GM23338 (cell line): ENCODE data around the gene CCDC149. TPM values are rescaled to one million over a fixed set of nuclear protein-coding genes. Genes with fewer than 3 reads are reported as not detected.

Experiments
- ATAC-seq: fragments of 200-7000 bp; cut with Tn5 transposase; 3 replicates; pipeline ENCODE4 v1.9.1; 2020
- DNase-seq: peaks from one replicate; pipeline ENCODE4 v3.0.0-alpha.2; 2015; ENCODE audit warnings: low spot score
- H2AFZ ChIP-seq: fragments of 200-600 bp; sonication (generic); 2 replicates; pipeline ENCODE4 v1.8.0; 2016; ENCODE audit warnings: antibody characterized with exemption, mild to moderate bottlenecking, moderate library complexity
- H3F3A ChIP-seq: fragments of 200-600 bp; sonication (generic); replicated peaks from 2 replicates; pipeline ENCODE4 v1.8.0; 2017; ENCODE audit warnings: antibody characterized with exemption, mixed run types, low read depth
- H3K27ac ChIP-seq: fragments of 200-600 bp; sonication (generic); 2 replicates; pipeline ENCODE4 v1.6.1; 2016; ENCODE audit warnings: low read depth
- H3K27me3 ChIP-seq: fragments of 200-600 bp; sonication (generic); 2 replicates; pipeline ENCODE4 v1.8.0; 2016; ENCODE audit warnings: mild to moderate bottlenecking, mixed run types, moderate library complexity; ENCODE audit not compliant: insufficient read depth
- H3K36me3 ChIP-seq: fragments of 200-600 bp; sonication (generic); 2 replicates; pipeline ENCODE4 v1.8.0; 2016; ENCODE audit warnings: mild to moderate bottlenecking; ENCODE audit not compliant: insufficient read depth
- H3K4me1 ChIP-seq: fragments of 200-600 bp; sonication (generic); 2 replicates; pipeline ENCODE4 v1.8.0; 2016; ENCODE audit warnings: mild to moderate bottlenecking, moderate library complexity; ENCODE audit not compliant: insufficient read depth
- H3K4me2 ChIP-seq: fragments of 200-600 bp; sonication (generic); 2 replicates; pipeline ENCODE4 v1.7.1; 2017; ENCODE audit warnings: mixed run types
- H3K4me3 ChIP-seq: fragments of 200-600 bp; sonication (generic); 2 replicates; pipeline ENCODE4 v1.6.1; 2016; ENCODE audit warnings: mixed run types
- H3K79me2 ChIP-seq: fragments of 200-600 bp; sonication (generic); replicated peaks from 2 replicates; pipeline ENCODE4 v1.8.0; 2017; ENCODE audit warnings: mild to moderate bottlenecking; ENCODE audit not compliant: insufficient read depth
- H3K9me2 ChIP-seq: fragments of 200-600 bp; sonication (generic); 2 replicates; pipeline ENCODE4 v1.8.0; 2017; ENCODE audit not compliant: insufficient read depth
- H4K20me1 ChIP-seq: fragments of 200-600 bp; sonication (generic); replicated peaks from 2 replicates; pipeline ENCODE4 v1.8.0; 2017; ENCODE audit warnings: mild to moderate bottlenecking; ENCODE audit not compliant: insufficient read depth
- H3K27ac Mint-ChIP-seq: 2 replicates; pipeline ENCODE4 v1.8.0; 2020; ENCODE audit warnings: inconsistent platforms, mild to moderate bottlenecking, moderate library complexity, mixed read lengths
- H3K27me3 Mint-ChIP-seq: 3 replicates; pipeline ENCODE4 v1.8.0; 2022; ENCODE audit warnings: low read depth, mild to moderate bottlenecking, moderate library complexity, mixed read lengths, inconsistent platforms; ENCODE audit not compliant: insufficient read depth, poor library complexity
- H3K36me3 Mint-ChIP-seq: 3 replicates; pipeline ENCODE4 v1.8.0; 2021; ENCODE audit warnings: low read depth, mild to moderate bottlenecking, inconsistent platforms, moderate library complexity, mixed read lengths
- H3K4me1 Mint-ChIP-seq: 3 replicates; pipeline ENCODE4 v1.8.0; 2020; ENCODE audit warnings: mild to moderate bottlenecking, inconsistent platforms, mixed read lengths
- H3K4me3 Mint-ChIP-seq: 3 replicates; pipeline ENCODE4 v1.8.0; 2021; ENCODE audit warnings: moderate library complexity, mild to moderate bottlenecking, inconsistent platforms, mixed read lengths
- H3K9me3 Mint-ChIP-seq: 3 replicates; pipeline ENCODE4 v1.8.0; 2020; ENCODE audit warnings: moderate library complexity, mild to moderate bottlenecking, inconsistent platforms, mixed read lengths
- CREB1 ChIP-seq: fragments of 250-450 bp; sonication (Bioruptor Pico); IDR thresholded peaks from 2 replicates; pipeline ENCODE4 v1.5.0; 2020; ENCODE audit warnings: low read depth, mild to moderate bottlenecking, moderate library complexity
- EZH2phosphoT487 ChIP-seq: fragments of 200-600 bp; sonication (generic); IDR thresholded peaks from one replicate; pipeline ENCODE4 v1.8.1; 2018; ENCODE audit warnings: antibody characterized with exemption; ENCODE audit not compliant: unreplicated experiment
- NANOG ChIP-seq: IDR thresholded peaks from 2 replicates; pipeline ENCODE4 v1.6.1; 2016; ENCODE audit warnings: antibody characterized with exemption, borderline replicate concordance
- POLR2AphosphoS5 ChIP-seq: IDR thresholded peaks from 2 replicates; pipeline ENCODE4 v1.6.1; 2016; ENCODE audit warnings: antibody characterized with exemption, low read depth
- REST ChIP-seq: IDR thresholded peaks from one replicate; pipeline ENCODE4 v1.6.1; 2018; ENCODE audit warnings: antibody characterized with exemption; ENCODE audit not compliant: unreplicated experiment
- STAT1 ChIP-seq: IDR thresholded peaks from one replicate; pipeline ENCODE4 v1.6.1; 2016; ENCODE audit warnings: antibody characterized with exemption; ENCODE audit not compliant: unreplicated experiment
- ZNF114 ChIP-seq: fragments of 250-450 bp; sonication (Bioruptor Pico); IDR thresholded peaks from 2 replicates; pipeline ENCODE4 v1.5.0; 2020; ENCODE audit warnings: mild to moderate bottlenecking, moderate library complexity
- ZNF331 ChIP-seq: fragments of 250-450 bp; sonication (Bioruptor Pico); IDR thresholded peaks from 2 replicates; pipeline ENCODE4 v1.5.0; 2020; ENCODE audit warnings: low read depth, mild to moderate bottlenecking, moderate library complexity
- polyA plus RNA-seq: library from polyadenylated mRNA; unstranded; fragments of >200 nt; fragmentation: Nextera tagmentation; extraction: Ambion mirVana; gene quantifications from 2 replicates; pipeline ENCODE4 v1.2.1, GENCODE V29; 2016
- total RNA-seq: library from RNA; depleted of rRNA; stranded (reverse); fragments of >200 nt; shearing (Covaris generic); gene quantifications from 2 replicates; pipeline ENCODE4 v1.2.3, GENCODE V29; 2014
- TF ChIP-seq, protein P1 (sequence below): fragments of 250-450 bp; sonication (Bioruptor Pico); IDR thresholded peaks from 2 replicates; pipeline ENCODE4 v1.5.0; 2020; ENCODE audit warnings: mild to moderate bottlenecking, moderate library complexity
- TF ChIP-seq, protein P2 (sequence below): IDR thresholded peaks from 2 replicates; pipeline ENCODE4 v1.6.1; 2016; ENCODE audit warnings: antibody characterized with exemption

Gene CCDC149
- total and polyA plus RNA-seq, 2 experiments from 2014 or later: 2.6 to 6.4 TPM

DNA sequence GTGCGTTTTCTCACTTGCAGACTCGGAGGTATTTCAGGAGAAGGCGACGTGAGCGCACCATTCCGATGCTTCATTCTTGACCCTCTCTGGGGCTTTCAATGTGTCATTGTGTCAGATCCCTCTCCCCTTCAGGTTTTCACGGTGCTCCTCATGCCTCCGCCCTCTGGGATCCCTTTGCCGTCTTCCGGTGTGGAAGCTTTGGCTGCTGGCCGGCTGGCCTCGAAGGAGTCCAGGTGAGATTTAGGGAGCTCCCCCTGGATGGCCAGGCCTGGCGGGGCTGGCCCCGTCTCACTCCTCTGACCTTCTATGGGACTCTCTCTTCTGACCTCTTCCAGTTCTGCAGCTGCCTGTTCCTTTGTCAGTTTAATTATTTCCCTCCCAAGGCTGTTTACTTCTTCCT is 104.6 kb downstream of the CCDC149 start (continued):
- TF ChIP-seq, protein P1, sequence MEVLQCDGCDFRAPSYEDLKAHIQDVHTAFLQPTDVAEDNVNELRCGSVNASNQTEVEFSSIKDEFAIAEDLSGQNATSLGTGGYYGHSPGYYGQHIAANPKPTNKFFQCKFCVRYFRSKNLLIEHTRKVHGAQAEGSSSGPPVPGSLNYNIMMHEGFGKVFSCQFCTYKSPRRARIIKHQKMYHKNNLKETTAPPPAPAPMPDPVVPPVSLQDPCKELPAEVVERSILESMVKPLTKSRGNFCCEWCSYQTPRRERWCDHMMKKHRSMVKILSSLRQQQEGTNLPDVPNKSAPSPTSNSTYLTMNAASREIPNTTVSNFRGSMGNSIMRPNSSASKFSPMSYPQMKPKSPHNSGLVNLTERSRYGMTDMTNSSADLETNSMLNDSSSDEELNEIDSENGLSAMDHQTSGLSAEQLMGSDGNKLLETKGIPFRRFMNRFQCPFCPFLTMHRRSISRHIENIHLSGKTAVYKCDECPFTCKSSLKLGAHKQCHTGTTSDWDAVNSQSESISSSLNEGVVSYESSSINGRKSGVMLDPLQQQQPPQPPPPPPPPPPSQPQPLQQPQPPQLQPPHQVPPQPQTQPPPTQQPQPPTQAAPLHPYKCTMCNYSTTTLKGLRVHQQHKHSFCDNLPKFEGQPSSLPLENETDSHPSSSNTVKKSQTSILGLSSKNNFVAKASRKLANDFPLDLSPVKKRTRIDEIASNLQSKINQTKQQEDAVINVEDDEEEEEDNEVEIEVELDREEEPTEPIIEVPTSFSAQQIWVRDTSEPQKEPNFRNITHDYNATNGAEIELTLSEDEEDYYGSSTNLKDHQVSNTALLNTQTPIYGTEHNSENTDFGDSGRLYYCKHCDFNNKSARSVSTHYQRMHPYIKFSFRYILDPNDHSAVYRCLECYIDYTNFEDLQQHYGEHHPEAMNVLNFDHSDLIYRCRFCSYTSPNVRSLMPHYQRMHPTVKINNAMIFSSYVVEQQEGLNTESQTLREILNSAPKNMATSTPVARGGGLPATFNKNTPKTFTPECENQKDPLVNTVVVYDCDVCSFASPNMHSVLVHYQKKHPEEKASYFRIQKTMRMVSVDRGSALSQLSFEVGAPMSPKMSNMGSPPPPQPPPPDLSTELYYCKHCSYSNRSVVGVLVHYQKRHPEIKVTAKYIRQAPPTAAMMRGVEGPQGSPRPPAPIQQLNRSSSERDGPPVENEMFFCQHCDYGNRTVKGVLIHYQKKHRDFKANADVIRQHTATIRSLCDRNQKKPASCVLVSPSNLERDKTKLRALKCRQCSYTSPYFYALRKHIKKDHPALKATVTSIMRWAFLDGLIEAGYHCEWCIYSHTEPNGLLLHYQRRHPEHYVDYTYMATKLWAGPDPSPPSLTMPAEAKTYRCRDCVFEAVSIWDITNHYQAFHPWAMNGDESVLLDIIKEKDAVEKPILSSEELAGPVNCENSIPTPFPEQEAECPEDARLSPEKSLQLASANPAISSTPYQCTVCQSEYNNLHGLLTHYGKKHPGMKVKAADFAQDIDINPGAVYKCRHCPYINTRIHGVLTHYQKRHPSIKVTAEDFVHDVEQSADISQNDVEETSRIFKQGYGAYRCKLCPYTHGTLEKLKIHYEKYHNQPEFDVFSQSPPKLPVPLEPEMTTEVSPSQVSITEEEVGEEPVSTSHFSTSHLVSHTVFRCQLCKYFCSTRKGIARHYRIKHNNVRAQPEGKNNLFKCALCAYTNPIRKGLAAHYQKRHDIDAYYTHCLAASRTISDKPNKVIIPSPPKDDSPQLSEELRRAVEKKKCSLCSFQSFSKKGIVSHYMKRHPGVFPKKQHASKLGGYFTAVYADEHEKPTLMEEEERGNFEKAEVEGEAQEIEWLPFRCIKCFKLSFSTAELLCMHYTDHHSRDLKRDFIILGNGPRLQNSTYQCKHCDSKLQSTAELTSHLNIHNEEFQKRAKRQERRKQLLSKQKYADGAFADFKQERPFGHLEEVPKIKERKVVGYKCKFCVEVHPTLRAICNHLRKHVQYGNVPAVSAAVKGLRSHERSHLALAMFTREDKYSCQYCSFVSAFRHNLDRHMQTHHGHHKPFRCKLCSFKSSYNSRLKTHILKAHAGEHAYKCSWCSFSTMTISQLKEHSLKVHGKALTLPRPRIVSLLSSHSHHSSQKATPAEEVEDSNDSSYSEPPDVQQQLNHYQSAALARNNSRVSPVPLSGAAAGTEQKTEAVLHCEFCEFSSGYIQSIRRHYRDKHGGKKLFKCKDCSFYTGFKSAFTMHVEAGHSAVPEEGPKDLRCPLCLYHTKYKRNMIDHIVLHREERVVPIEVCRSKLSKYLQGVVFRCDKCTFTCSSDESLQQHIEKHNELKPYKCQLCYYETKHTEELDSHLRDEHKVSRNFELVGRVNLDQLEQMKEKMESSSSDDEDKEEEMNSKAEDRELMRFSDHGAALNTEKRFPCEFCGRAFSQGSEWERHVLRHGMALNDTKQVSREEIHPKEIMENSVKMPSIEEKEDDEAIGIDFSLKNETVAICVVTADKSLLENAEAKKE: no peak
- TF ChIP-seq NANOG: no peak

- Histone ChIP-seq H3K79me2 (no peaks in the 10 kb centered on the region), H3K4me1 (peaks cover 8% of the 10 kb centered on the region; the same call in 1 of the 2 replicates), H3F3A (no peaks in the 10 kb centered on the region), H2AFZ (no peak overlapping the region), H4K20me1 (no peaks in the 10 kb centered on the region), H3K4me3 (no peak overlapping the region), H3K4me2 (no peak overlapping the region), H3K27ac (no peak overlapping the region), H3K27me3 (0 out of 2 replicates have a peak, but pooled peaks cover 5% of the 10 kb centered on the region), H3K36me3 (no peaks in the 10 kb centered on the region), H3K9me2 (0 out of 2 replicates have a peak, but pooled peaks cover 2% of the 10 kb centered on the region)
- ATAC-seq (no peak), DNase-seq (no peak)
- Mint-ChIP-seq H3K4me1 (peaks cover 32% of the 10 kb centered on the region), H3K4me3 (no peak overlapping the region), H3K9me3 (no peaks in the 10 kb centered on the region; the same call in 2 of the 3 replicates), H3K36me3 (peaks cover 13% of the 10 kb centered on the region), H3K27me3 (peaks cover 12% of the 10 kb centered on the region), H3K27ac (no peak overlapping the region)
- TF ChIP-seq ZNF331: no peak
- TF ChIP-seq EZH2phosphoT487: no peak
- TF ChIP-seq POLR2AphosphoS5: no peak
- no peak for TF ChIP-seq NANOG
- no peak for TF ChIP-seq REST
- TF ChIP-seq, protein P2, sequence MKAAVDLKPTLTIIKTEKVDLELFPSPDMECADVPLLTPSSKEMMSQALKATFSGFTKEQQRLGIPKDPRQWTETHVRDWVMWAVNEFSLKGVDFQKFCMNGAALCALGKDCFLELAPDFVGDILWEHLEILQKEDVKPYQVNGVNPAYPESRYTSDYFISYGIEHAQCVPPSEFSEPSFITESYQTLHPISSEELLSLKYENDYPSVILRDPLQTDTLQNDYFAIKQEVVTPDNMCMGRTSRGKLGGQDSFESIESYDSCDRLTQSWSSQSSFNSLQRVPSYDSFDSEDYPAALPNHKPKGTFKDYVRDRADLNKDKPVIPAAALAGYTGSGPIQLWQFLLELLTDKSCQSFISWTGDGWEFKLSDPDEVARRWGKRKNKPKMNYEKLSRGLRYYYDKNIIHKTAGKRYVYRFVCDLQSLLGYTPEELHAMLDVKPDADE: no peak
- TF ChIP-seq STAT1: no peak
- no peak for TF ChIP-seq ZNF114 (CRISPR knock-in tag)
- TF ChIP-seq CREB1 (CRISPR knock-in tag): no peak
These were observed 105.2 kb downstream of the CCDC149 start for GRCh38 chr4:24807611-24808010.
